Common myeloid progenitor, CD34-positive (primary cell): ENCODE data around the gene PPP2R5D.
"Not testable (repeated sequence)": the region's sequence is repeated elsewhere in the genome, so short reads cannot be mapped to it uniquely, and the experiment has no call there.

ENCODE experiments used
- CTCF ChIA-PET: fragments of 350-600 bp; sonication (Branson Sonifier 250); formaldehyde crosslinking; loops from one replicate; lab custom pipeline; 2021; ENCODE audit warnings: antibody characterized with exemption; lab: Charles Lee
- POLR2A ChIA-PET: fragments of 350-600 bp; sonication (Branson Sonifier 250); formaldehyde crosslinking; loops from one replicate; lab custom pipeline; 2021; ENCODE audit warnings: antibody characterized with exemption; lab: Charles Lee
- DNase-seq, 3 donors: peaks; one replicate each; pipeline versions ENCODE4 v3.0.0 to v3.0.0-alpha.2; 2013
- H3K27ac ChIP-seq, 2 experiments: 1 replicate in 1 of 2; 2 replicates in 1 of 2; pipeline ENCODE4 v1.7.0; 2013; ENCODE audit warnings: inconsistent platforms in 2 of 2, low read length in 2 of 2, mild to moderate bottlenecking in 2 of 2, low read depth in 1 of 2, moderate library complexity in 1 of 2; ENCODE audit not compliant: severe bottlenecking in 2 of 2, insufficient read depth in 1 of 2, poor library complexity in 1 of 2
- H3K27me3 ChIP-seq, 5 experiments: replicated peaks in 2 of 5; 1 replicate in 3 of 5; 2 replicates in 2 of 5; pipeline versions ENCODE4 v1.6.1 to v1.7.0; 2013; ENCODE audit warnings: low read length in 4 of 5, mild to moderate bottlenecking in 2 of 5, moderate library complexity in 2 of 5, inconsistent platforms in 1 of 5; ENCODE audit not compliant: insufficient read depth in 5 of 5, control insufficient read depth in 4 of 5
- H3K36me3 ChIP-seq, 4 experiments: 1 replicate in 2 of 4; 2 replicates in 2 of 4; pipeline versions ENCODE4 v1.6.1 to v1.7.0; 2013; ENCODE audit warnings: low read length in 3 of 4, control low read depth in 1 of 4, mild to moderate bottlenecking in 1 of 4; ENCODE audit not compliant: control insufficient read depth in 4 of 4, insufficient read depth in 4 of 4
- H3K4me1 ChIP-seq, 4 experiments: 1 replicate in 3 of 4; 2 replicates in 1 of 4; pipeline versions ENCODE4 v1.6.1 to v1.7.1; 2013; ENCODE audit warnings: low read length in 3 of 4, mild to moderate bottlenecking in 3 of 4, control low read depth in 1 of 4, inconsistent platforms in 1 of 4, moderate library complexity in 1 of 4; ENCODE audit not compliant: control insufficient read depth in 4 of 4, insufficient read depth in 4 of 4; ENCODE audit errors: control extremely low read depth in 1 of 4
- H3K4me3 ChIP-seq, 7 experiments: 1 replicate in 4 of 7; 2 replicates in 3 of 7; pipeline versions ENCODE4 v1.5.1 to v1.7.0; 2013; ENCODE audit warnings: mild to moderate bottlenecking in 7 of 7, low read length in 6 of 7, moderate library complexity in 6 of 7, inconsistent platforms in 2 of 7, low read depth in 2 of 7, control low read depth in 1 of 7; ENCODE audit not compliant: insufficient read depth in 4 of 7, control insufficient read depth in 1 of 7; ENCODE audit errors: extremely low read depth in 1 of 7
- H3K9me3 ChIP-seq, 5 experiments: 1 replicate in 4 of 5; 2 replicates in 1 of 5; pipeline versions ENCODE4 v1.6.1 to v1.7.1; 2013; ENCODE audit warnings: low read length in 4 of 5, mild to moderate bottlenecking in 2 of 5, inconsistent platforms in 1 of 5, low read depth in 1 of 5, moderate library complexity in 1 of 5; ENCODE audit not compliant: control insufficient read depth in 4 of 5, insufficient read depth in 2 of 5; ENCODE audit errors: control extremely low read depth in 1 of 5
- WGBS: methylation state at CpG from one replicate; pipeline ENCODE4 v1.1.5; 2013; ENCODE audit not compliant: insufficient coverage; 5-methylcytosine and 5-hydroxymethylcytosine counted together

The PPP2R5D gene

DNA sequence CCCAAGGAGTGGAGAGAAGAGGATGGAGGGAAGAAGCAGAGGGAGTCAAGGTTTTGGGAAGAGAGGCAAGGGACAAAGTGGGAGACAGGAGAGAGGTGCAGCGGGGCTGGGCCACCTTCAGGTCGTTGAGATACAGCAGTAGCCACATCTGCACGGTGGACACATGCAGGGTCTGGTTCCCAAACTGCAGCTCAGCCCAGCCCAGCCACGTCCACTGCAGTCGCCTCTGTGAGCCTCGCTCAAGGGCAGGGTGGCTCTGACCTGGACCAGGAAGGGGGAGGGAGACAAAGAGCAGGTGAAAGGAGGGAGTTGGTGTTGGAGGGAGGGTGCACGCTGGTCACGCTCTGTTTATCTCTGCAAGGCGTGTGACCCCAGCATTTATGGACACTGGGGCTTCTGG lies 54.4 kb downstream of the PPP2R5D start:
- Histone ChIP-seq H3K27ac (no peak overlapping the region), H3K36me3 (peaks cover 6 to 80% (median 50%) of the 10 kb centered on the region in 4 experiments), H3K27me3 (no peaks in the 10 kb centered on the region), H3K9me3 (no peaks in the 10 kb centered on the region), H3K4me3 (no peak overlapping the region), H3K4me1 (peaks cover 0 to 5% (median 0%) of the 10 kb centered on the region in 4 experiments)
- DNase-seq, result no peak
- ChIA-PET CTCF (interaction anchor here (0.8 kb wide), 1 partner anchor 42 kb away, joined by 3 read pairs; no protein-coding TSS in a partner anchor), POLR2A (no interaction called here)
- WGBS, result 99% methylated on average over 9 of the region's 9 CpGs

DNA sequence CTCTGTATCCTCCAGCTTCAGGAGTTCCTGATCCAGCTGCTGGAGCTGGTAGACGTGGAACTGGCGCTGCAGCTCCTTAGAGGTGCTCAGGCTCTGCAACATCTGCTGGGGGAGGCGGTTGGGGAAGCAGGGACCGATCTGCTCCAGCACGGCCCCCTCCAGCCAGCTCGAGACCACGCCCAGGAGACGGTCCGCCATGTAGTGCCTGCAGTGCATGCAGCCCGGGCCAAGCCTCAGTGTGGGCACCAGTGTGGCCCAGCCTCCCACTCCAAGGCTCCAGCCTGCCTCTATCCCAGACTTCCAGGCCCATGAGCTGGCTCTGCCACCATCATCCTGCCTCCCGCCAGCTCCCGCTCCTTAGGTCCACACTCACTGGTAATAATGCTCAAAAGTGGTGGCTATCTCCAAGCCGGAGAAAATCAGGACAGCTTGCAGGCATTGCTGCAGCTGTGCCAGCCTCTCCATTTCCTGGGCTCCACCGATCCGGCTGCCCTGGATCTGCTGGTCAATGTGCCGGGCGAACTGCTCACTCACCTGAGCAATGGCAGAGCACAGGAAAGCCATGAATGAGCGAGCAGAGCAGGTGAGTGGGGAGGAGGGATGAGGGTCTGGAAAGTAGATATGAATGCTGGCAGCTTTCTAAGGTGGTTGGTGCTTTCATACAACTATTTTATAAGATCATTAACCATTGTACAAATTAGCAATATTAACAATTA lies 56.3 kb downstream of the PPP2R5D start:
- no peak for DNase-seq
- Histone ChIP-seq H3K4me1 (peaks cover 0 to 5% (median 0%) of the 10 kb centered on the region in 4 experiments), H3K36me3 (peaks cover 4 to 81% (median 55%) of the 10 kb centered on the region in 4 experiments), H3K27me3 (no peaks in the 10 kb centered on the region), H3K4me3 (no peak overlapping the region), H3K27ac (no peak overlapping the region), H3K9me3 (no peaks in the 10 kb centered on the region)
- ChIA-PET POLR2A (no interaction called here), CTCF (interaction anchor here (1.4 kb wide), 1 partner anchor 103 kb away, joined by 3 read pairs; no protein-coding TSS in a partner anchor)
- 94% methylated on average over 11 of the region's 18 CpGs for WGBS

DNA sequence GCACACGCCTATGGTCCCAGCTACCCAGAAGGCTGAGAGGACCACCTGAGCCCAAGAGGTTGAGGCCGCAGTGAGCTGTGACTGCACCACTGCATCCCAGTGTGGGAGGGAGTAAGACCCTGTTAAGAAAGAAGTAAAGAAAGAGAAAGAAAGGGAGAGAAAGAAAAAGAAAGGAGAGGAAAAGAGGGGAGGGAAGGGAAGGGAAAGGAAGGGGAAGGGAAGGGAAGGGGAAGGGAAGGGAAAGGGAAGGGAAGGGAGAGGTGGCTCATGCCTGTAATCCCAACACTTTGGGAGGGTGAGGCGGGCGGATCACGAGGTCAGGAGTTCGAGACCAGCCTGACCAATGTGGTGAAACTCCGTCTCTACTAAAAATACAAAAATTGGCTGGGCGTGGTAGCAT lies 57.1 kb downstream of the PPP2R5D start:
- CTCF ChIA-PET, result interaction anchor here (0.6 kb wide), 1 partner anchor 380 kb away, joined by 4 read pairs; no protein-coding TSS in a partner anchor
- H3K27me3 ChIP-seq, POLR2A ChIA-PET, H3K4me1 ChIP-seq, H3K4me3 ChIP-seq, H3K9me3 ChIP-seq, H3K27ac ChIP-seq, DNase-seq: not testable (repeated sequence)
- 100% methylated on average over 4 of the region's 8 CpGs for WGBS
- H3K36me3 ChIP-seq, result peaks cover 4 to 83% (median 57%) of the 10 kb centered on the region in 4 experiments

- no peak for DNase-seq
- Histone ChIP-seq H3K4me1 (peaks cover 0 to 5% (median 0%) of the 10 kb centered on the region in 4 experiments), H3K9me3 (no peaks in the 10 kb centered on the region), H3K27me3 (no peaks in the 10 kb centered on the region), H3K36me3 (peaks cover 9 to 82% (median 55%) of the 10 kb centered on the region in 4 experiments), H3K4me3 (no peak overlapping the region), H3K27ac (no peak overlapping the region)
- ChIA-PET POLR2A (interaction anchor here (0.8 kb wide), 1 partner anchor 82 kb away, joined by 3 read pairs; no protein-coding TSS in a partner anchor), CTCF (no interaction called here)
- 94% methylated on average over 9 of the region's 9 CpGs for WGBS
These were observed 58.9 kb downstream of the PPP2R5D start for GRCh38 chr6:43043310-43043709.

DNA sequence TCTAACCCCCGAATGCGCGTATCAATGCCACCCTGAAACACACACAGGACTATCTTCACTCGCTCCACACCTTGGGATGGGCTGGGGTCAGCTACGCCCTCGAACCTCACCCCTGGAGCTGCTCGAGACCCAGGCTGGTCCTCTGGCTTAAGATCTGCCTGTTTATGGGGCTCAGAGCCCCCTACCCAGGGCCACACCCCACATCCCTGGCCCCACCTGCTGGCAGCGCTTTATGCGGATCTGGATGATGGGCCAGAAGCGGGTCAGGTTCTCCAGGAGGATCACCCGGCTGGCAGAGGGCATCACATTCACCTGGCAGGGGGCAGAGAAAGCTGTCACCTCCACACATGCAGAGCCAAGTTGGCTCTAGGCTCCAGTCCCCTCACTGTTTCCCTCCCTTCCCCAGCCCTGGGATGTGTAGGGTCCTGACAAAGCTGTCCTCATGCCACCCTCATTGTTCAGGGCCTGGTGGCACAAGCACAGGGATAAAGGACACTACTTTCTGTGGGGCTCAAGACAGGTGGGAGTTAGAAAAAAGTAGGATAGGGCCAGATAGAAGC lies 61.1 kb downstream of the PPP2R5D start:
- Histone ChIP-seq H3K27ac (no peak overlapping the region), H3K4me3 (no peak overlapping the region), H3K27me3 (no peaks in the 10 kb centered on the region), H3K4me1 (no peaks in the 10 kb centered on the region), H3K9me3 (no peaks in the 10 kb centered on the region), H3K36me3 (peaks cover 11 to 78% (median 51%) of the 10 kb centered on the region in 4 experiments)
- ChIA-PET CTCF (interaction anchor here (1.1 to 1.3 kb wide), 2 partner anchors 11 to 21 kb away, joined by 3 read pairs; no protein-coding TSS in a partner anchor), POLR2A (no interaction called here)
- 89% methylated on average over 10 of the region's 11 CpGs for WGBS
- no peak for DNase-seq

DNA sequence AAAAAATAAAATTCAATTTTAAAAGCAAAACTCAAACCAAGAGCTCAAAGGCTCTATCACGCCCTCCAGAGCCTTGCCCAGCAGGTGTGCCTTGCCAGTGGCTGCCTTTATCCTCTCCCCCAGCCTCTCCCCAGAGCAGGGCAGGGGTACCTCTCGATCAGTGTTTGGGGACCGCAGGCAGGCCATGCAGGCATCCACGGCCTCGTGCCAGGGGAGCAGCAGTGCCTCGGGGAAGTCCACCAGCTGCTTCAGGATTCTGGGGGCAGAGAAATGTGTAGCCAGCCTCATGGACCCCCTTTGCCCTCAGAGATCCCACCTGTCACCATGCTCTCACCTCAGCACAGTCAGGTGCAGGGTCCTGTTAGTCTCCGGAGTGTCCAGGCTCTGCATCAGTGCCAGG lies 63.6 kb downstream of the PPP2R5D start:
- Histone ChIP-seq H3K9me3 (no peaks in the 10 kb centered on the region), H3K36me3 (peaks cover 7 to 78% (median 46%) of the 10 kb centered on the region in 4 experiments), H3K4me1 (peaks cover 0 to 12% (median 9%) of the 10 kb centered on the region in 4 experiments), H3K27me3 (no peaks in the 10 kb centered on the region), H3K4me3 (no peak overlapping the region), H3K27ac (no peak overlapping the region)
- WGBS, result 98% methylated on average over 7 of the region's 7 CpGs
- ChIA-PET POLR2A (no interaction called here), CTCF (no interaction called here)
- DNase-seq, result no peak

- ChIA-PET CTCF (interaction anchor here (1.1 kb wide), 1 partner anchor 40 kb away, joined by 4 read pairs; no protein-coding TSS in a partner anchor), POLR2A (no interaction called here)
- Histone ChIP-seq H3K27me3 (no peaks in the 10 kb centered on the region), H3K36me3 (peaks cover 7 to 66% (median 34%) of the 10 kb centered on the region in 4 experiments), H3K9me3 (no peaks in the 10 kb centered on the region), H3K4me1 (peaks cover 0 to 21% (median 19%) of the 10 kb centered on the region in 4 experiments), H3K27ac (peak overlapping the region in 1 of 2 experiments; percentile 11), H3K4me3 (no peak overlapping the region)
- DNase-seq, result no peak
- WGBS, result 98% methylated on average over 10 of the region's 17 CpGs
These were observed 66.6 kb downstream of the PPP2R5D start for GRCh38 chr6:43050981-43051380.
